ENCODE measurements around the gene MACO1. TPM values are rescaled to one million over a fixed set of nuclear protein-coding genes. Genes with fewer than 3 reads are reported as not detected.

Gene MACO1
- total RNA-seq, 1 experiment from 2014 or later = 16.3 TPM

GRCh38 chr1:25433389-25434186, 2.9 kb downstream of the MACO1 start:
- H4K5ac ChIP-seq (ENCODE audit: insufficient read length, low read depth, low read length) = no peak overlapping the region
- H3T11ph ChIP-seq (ENCODE audit: low read length) = no peak overlapping the region
- WGBS (ENCODE audit: extremely low coverage, insufficient read length, low lambda C conversion rate) = no CpG with 5 or more reads among the region's 4 CpGs
- Mint-ChIP-seq H3K9me3 (no peaks in the 10 kb centered on the region), H3K36me3 (ENCODE audit: insufficient read depth in 1 of 3, low read depth in 3 of 3) (no peaks in the 10 kb centered on the region), H3K27me3 (ENCODE audit: low read depth) (peaks cover 8% of the 10 kb centered on the region), H3K4me3 (no peak overlapping the region), H3K4me1 (peaks cover 13 to 15% of the 10 kb centered on the region in 2 experiments), H3K27ac (no peak overlapping the region)
- H2BK120ac ChIP-seq (ENCODE audit: low read depth, low read length, poor library complexity, severe bottlenecking) = no peak overlapping the region
- H3K79me1 ChIP-seq (ENCODE audit: insufficient read depth, low read depth, low read length, poor library complexity, severe bottlenecking) = peaks cover 3% of the 10 kb centered on the region
- peaks cover 3% of the 10 kb centered on the region for H3K23me2 ChIP-seq (ENCODE audit: insufficient read length, low read depth, low read length, poor library complexity, severe bottlenecking)
- no peaks in the 10 kb centered on the region for H3K27me3 ChIP-seq (ENCODE audit: insufficient read depth, low read length)
- H2BK12ac ChIP-seq (ENCODE audit: insufficient read length, low read depth, low read length) = no peak overlapping the region
- no peak overlapping the region for H3K9ac ChIP-seq (ENCODE audit: extremely low read depth, insufficient read length, low read length)
- no peak overlapping the region for H2BK5ac ChIP-seq (ENCODE audit: insufficient read length, low read length)
- no peak overlapping the region for H3K4ac ChIP-seq (ENCODE audit: low read depth, low read length)
- DNase-seq = no peak
- H3K14ac ChIP-seq (ENCODE audit: insufficient read depth, low read length) = no peak overlapping the region
- no peak overlapping the region for H2BK15ac ChIP-seq (ENCODE audit: low read depth, low read length)
- no peak overlapping the region for H4K91ac ChIP-seq (ENCODE audit: insufficient read length, low read depth, low read length)
- no peak overlapping the region for H3K23ac ChIP-seq (ENCODE audit: insufficient read length, low read depth, low read length)
- H3K18ac ChIP-seq (ENCODE audit: insufficient read length, low read depth, low read length) = no peak overlapping the region
- no peak for TF ChIP-seq CTCF (conservative IDR thresholded peaks at IDR 0.05)
- H3K4me1 ChIP-seq (ENCODE audit: insufficient read depth, low read length) = no peaks in the 10 kb centered on the region
- H3K9me3 ChIP-seq (ENCODE audit: control insufficient read depth, low read depth, low read length) = no peaks in the 10 kb centered on the region
- H3K27ac ChIP-seq (ENCODE audit: insufficient read length, low read depth, low read length) = no peak overlapping the region
- no peak overlapping the region for H2AK5ac ChIP-seq (ENCODE audit: insufficient read length, low read length)
- no peaks in the 10 kb centered on the region for H4K20me1 ChIP-seq (ENCODE audit: control insufficient read depth, insufficient read depth, insufficient read length)
- no peak overlapping the region for H3K56ac ChIP-seq (ENCODE audit: insufficient read length, low read depth, low read length)
- no peak overlapping the region for H4K8ac ChIP-seq (replicated peaks; ENCODE audit: insufficient read length, low read depth, low read length)
- no peaks in the 10 kb centered on the region for H3K79me2 ChIP-seq (ENCODE audit: insufficient read depth, low read length)
- no peak overlapping the region for H3K4me2 ChIP-seq (ENCODE audit: insufficient read depth, insufficient read length, low read length)
- H2AFZ ChIP-seq (ENCODE audit: low read length) = no peak overlapping the region
- no peak overlapping the region for H2BK20ac ChIP-seq (ENCODE audit: low read depth, low read length, poor library complexity, severe bottlenecking)
